Measurements from ENCODE around the gene ZSCAN1.

GRCh38 chr19:58060231-58060630 is 26.4 kb downstream of the ZSCAN1 start:
- TF ChIP-seq SUZ12 (IDR thresholded peaks at IDR 0.05) (no peak), ELF4 (IDR thresholded peaks at IDR 0.05) (no peak), TARDBP (IDR thresholded peaks at IDR 0.05) (no peak)
